A204.1 (cell line): ENCODE measurements around the gene CD99.
"Not testable (repeated sequence)": the region's sequence is repeated elsewhere in the genome, so short reads cannot be mapped to it uniquely, and the experiment has no call there.

Source experiments
- FAIRE-seq: peaks from 2 replicates; lab custom pipeline; 2012; peaks lifted over from hg19 to GRCh38; lab: Jason Lieb, UNC

Gene CD99

GRCh38 chrX:2774776-2775175, 83.7 kb downstream of the CD99 start:
- no peak for FAIRE-seq

GRCh38 chrX:2780472-2781225, 89.6 kb downstream of the CD99 start:
- not testable (repeated sequence) for FAIRE-seq

- FAIRE-seq = no peak
Observed at GRCh38 chrX:2781226-2781571, 90.1 kb downstream of the CD99 start.

GRCh38 chrX:2781698-2782097, 90.6 kb downstream of the CD99 start:
- no peak for FAIRE-seq

GRCh38 chrX:2782171-2782570, 91.1 kb downstream of the CD99 start:
- FAIRE-seq = no peak

- FAIRE-seq = no peak
Observed at GRCh38 chrX:2782778-2783177, 91.7 kb downstream of the CD99 start.

- FAIRE-seq = no peak
Observed at GRCh38 chrX:2784026-2784425, 92.9 kb downstream of the CD99 start.

GRCh38 chrX:2785538-2785937, 94.4 kb downstream of the CD99 start:
- FAIRE-seq = no peak

- no peak for FAIRE-seq
Observed at GRCh38 chrX:2788980-2789379, 97.9 kb downstream of the CD99 start.

GRCh38 chrX:2789569-2789968, 98.5 kb downstream of the CD99 start:
- FAIRE-seq = peak; percentile 35
